GM21367 (cell line): ENCODE data around the gene AUP1.

Source experiments
- ATAC-seq: cut with Tn5 transposase; IDR thresholded peaks from one replicate; pipeline ENCODE4 v1.9.1; 2021; ENCODE audit not compliant: unreplicated experiment

Gene AUP1

DNA sequence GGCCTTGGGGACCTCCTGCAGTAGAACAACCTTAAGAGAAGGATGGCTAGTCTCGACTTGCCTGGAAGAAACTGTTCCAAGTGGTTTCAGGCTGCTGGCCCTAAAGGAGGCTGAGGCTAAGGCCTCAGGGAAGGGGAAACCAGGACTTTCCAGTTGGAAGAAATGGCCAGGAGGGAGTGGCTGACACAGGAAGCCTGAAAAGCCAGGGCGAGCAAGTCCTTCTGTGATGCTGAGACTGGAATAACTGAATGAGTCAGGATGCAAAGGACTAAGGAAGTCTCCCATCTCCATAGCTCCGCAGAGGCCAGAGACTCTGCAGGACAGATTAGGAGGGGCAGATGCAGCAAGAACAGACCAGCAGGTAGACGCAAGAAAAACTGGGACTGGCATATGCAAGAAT is 7.6 kb upstream of the AUP1 start:
- no peak for ATAC-seq

DNA sequence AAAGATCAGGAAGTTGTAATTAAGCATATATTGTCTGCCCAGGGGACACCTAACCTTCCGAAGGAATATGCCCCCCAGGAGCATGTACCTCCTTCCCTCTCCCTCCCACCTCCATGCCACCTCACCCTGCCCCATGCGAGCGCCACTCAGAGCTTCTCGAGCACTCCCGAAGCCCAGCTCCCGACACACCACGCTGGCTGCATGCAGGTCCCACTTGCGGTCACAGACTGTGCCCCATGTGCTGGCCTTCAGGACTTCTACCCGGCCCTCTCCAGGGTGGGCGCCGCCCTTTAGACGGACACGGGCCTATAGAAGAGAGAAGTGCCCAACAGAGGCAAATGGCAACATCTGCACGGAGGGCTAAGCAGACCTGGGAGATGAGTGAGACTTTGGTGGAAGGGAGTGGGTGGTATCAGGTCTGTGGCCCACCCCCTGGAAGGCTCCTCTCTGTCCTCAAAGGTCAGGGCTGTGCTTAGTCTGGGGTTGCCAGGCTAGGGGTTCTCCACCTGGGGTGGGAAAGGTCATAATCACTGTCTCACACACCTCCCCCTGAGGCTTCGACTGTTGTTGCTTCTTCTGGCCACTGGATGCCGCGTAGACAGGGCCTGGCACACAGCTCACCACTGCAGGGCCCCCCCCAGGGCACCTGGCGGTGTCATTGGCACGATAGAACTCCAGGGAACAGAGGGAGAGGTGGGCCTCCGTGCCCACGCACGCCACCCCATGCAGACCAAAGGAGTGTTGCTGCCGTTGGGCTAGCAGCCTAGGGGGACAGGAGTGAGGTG is 6.9 kb upstream of the AUP1 start:
- ATAC-seq = no peak

DNA sequence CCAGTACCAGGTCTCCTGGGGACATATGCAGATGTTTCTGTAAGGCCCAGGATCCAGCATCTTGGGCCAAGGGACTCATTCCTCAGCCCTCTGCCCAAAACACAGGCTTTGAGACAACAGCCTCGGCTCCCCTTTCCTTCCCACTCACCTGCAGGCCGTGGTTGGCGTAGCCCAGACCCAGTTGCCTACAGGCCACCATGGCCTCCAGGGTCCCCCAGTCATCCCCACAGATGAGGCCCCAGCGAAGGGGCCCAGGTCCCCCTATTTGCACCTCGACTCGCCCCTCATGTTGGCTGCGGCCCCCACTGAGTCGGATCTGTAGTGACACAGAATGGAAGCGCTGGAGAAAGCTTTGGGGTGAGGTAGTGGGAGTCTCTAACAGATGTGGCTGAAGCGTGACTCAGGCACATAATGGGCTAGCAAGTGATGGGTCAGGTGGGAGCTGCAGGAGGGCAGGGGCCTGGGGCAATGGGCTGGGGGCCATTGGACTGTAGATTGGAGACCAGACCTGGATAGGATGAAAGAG is 6.0 kb upstream of the AUP1 start:
- no peak for ATAC-seq

DNA sequence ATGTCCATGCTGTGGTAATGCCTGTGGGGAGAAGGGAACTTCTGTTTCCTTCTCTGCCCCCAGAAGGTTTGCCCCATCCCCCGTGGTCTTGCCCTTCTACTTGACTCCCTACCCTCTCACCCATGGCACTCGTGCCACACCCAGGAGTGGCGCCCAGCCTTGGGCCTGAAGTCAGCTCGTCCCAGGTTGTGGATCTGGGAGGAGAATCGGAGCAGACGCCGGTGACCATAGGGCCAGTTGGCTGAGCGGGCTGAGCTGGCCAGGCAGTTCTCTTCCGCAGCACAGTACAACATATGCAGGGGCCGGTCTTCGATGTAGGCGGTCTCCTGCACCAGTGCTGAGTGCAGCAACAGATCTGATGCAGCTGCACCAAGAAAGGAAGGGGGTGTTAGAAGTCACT is 4.9 kb upstream of the AUP1 start:
- ATAC-seq = no peak

- no peak for ATAC-seq
These were observed 4.0 kb upstream of the AUP1 start for GRCh38 chr2:74533464-74533863.

DNA sequence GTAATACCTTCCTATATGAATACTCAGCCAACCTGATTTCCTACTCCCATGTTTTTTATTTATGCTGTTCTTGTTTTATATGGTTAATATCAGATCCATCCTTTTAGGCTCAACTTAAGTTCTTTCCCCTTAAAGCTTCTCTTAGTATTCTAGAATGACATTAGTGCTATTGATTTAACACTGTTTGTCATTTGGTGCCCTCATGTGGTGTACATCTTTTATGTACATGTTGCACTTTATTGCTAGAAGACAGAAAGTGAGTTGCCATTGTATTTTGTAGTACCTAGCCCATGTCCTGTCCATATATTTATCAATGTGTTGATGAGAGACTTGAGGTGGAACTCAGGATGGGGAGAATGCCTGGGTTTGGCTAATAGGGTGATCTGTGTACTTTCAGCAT is 2.7 kb upstream of the AUP1 start:
- ATAC-seq = no peak

- no peak for ATAC-seq
These were observed 2.2 kb upstream of the AUP1 start for GRCh38 chr2:74531666-74532065.

GRCh38 chr2:74530239-74531187 is 1.0 kb upstream of the AUP1 start:
- ATAC-seq = no peak

DNA sequence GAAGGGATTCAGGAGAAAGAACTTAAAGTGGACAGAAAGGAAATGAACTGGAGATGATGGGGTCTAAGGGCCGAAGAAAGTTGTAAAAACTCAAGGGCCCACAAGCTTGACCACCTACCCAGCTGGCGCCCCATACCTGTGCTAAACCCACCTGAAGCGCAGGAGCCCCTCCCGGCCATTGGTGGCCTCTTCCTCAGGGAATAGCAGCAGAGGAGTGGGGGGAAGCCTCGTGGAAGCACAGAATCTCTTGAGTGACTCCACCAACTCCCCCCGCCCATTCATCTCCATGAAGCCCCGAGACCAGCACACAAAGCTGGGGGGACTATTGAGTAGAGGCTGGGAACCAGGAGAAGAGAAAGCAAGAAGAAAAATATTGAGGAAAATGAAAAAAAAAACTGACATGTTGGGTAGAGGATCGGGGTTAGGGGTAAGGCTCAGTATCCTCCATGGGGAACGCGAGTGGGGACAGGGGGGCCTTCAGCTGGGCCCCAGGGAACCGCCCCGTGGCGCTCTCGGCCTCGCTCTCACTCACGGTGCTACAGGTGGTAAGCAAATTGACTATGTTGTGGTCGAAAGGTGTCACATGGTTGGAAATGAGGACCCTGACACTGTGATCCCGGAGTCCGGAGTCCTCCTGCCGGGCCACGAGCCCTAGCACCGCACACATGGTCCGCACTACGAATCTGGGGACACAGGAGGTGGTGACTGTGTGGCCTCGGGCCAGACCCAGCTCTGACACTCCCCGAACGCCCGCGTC is 728 bp downstream of the AUP1 start:
- peak; percentile 9 for ATAC-seq

- ATAC-seq = no peak
These were observed 1.8 kb downstream of the AUP1 start for GRCh38 chr2:74527741-74528140.

DNA sequence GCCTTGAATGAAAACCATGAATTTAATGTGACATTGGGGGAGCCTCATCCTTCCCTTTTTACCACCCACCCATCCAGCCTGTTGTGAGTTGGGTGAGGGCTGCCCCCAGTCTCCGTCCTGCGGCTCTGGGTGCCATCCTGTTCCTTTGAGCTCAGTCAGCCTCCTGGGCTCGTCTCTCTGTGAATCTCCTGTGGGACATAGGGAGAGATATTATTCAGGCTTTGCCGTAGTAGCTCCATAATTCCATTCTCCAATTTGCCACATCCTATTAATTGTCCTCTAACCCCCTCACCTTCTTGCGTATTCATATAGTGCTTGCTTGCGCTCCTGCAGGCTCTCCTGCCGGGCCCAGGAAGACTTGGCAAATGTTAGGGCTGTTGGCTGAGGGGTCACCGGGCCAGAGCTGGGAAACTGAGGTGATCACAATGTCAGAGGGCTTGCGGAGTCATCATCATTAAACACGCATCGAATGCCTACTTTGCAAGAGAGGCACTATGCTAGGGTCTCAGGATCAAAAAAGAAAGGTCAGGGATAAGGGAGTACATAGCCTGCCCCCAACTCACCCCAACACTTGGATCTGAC is 2.8 kb downstream of the AUP1 start:
- ATAC-seq = no peak

DNA sequence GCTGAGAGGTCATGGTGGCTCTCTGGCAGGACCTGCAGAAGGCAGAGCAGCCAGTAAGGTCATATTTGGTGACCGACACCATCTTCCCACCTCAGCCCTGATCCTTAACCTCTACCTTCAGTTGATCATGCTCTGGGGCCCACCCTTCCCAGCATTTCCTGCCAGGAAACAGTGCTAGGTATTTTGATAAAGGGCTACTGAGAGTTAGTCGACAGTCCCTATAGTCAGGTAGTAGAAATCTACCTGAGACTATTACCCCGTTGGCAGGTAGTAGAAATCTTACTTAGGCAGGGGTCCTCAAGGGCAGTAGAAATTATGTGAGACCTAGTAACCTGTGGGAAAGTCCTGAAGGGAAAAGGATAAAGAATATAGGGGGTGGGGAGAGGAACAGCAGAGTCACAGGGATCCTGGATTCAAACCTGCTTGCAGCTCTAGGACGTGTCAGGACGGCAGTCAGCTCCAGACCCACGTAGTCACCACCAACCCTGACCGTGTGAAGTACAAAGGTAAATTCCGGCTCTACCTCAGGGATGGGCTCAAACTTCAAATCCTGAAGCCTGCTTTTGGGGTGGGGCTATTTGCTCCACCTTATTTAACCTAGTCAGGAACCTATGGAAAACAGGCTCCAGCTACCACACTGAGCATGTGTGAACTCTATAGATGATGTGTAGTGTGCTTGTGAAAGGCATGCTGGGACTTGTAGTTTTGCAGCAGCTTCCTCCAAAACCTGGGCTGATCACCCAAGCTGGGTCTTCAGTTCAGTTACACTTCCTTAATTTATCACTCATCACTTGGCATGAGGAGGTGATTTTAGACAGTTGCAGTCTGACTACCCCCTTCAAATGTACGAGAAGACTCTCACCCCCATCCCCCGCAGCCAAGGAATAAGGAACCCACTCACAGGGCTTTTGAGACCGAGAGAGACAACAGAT is 3.5 kb downstream of the AUP1 start, which contains the start of gene DQX1:
DQX1 (minus strand) TSS at position 515 of the 932 bp plus-strand sequence; CDS start at position 13, 502 bp downstream.
- ATAC-seq = no peak

DNA sequence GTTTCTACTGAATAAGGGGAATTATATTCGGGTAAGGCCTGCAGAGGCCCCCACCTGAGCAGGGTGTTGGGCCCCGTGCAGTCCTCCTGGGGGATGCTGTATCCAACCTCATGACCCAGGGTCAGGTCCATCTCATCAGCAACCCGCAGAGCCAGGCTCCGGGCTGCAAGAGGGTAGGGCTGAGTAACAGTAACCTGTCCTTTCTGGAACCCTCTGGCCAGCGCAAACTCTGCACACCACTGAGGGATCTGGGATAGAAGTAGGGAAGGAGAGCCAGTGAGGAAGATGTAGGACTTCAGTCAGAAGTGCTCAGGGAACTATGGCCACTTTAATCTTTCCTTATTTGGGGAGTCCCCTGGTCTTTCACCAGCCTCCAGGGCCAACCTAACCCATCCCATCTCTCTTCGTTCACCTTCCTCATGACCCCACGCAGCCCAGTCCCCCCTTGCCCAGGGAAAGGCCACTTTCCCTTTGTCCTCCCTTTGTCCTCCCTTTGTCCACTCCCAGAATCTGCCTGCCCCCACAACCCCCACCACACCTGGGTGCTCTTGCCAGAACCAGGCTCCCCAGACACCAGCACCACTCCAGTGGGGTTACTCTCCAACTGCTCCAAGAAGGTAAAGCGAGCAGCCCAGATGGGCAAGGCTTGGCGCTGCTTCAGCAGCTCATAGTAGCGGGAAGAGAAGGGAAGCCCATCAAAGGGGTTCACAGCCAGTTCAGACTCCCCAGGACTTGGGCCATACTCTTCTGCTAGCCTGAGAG is 4.4 kb downstream of the AUP1 start:
- no peak for ATAC-seq

DNA sequence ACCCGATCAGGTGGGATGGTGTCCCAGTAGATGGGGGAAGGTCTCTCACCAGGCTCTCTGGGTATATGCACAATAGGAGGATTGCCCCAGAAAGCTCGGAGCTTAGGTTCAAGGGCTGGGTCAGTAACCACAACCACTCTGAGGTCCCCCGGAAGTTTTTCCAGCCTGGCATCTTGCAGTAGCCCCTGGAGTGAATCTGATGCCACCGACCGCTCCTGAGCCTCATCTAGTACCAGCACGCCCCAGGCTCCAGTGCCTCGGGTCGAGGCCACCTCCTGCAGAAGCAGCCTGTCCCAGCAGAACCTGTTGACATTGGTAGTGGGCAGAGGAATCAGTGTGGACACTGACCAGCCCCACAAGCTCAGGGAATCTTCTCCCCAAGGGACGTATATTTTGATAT is 5.5 kb downstream of the AUP1 start:
- no peak for ATAC-seq

- no peak for ATAC-seq
These were observed 7.0 kb downstream of the AUP1 start for GRCh38 chr2:74522516-74522915.

- ATAC-seq = no peak
These were observed 12.9 kb downstream of the AUP1 start for GRCh38 chr2:74516650-74517049.

DNA sequence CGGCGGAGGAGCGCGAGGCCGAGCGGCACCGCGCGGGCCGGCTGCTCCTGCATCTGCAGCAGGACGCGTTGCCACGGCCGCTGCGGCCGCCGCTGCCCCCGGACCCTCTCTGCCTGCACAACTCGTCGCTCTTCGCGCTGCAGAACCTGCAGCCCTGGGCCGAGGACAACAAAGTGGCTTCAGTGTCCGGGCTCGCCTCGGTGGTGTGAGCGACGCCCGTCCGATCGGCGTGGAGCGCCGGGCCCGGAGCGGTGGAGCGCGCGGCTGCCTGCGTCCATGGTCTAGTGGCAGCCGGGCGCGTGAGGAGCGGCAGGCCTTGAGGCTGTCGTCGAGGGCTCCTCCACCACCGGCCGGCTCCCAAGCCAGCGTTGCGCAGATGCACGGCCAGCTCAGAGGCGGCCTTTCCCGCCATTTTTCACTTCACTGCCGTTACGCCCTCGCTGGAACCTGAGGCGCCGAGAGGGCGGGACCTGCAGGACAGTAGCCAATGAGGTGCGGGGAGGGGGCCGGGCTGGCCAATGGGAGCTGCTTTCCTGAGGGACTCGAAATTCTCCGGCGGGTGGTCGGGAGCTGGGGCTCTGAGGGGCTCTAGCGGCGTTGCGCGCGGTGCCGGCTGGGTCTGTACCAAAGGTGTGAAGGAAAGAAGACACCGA is 13.4 kb downstream of the AUP1 start:
- ATAC-seq = no peak

- ATAC-seq = no peak
These were observed 14.1 kb downstream of the AUP1 start for GRCh38 chr2:74515271-74515980.
